Measurements from ENCODE around the gene CCR6. TPM values are rescaled to one million over a fixed set of nuclear protein-coding genes. Genes with fewer than 3 reads are reported as not detected.

CCR6 gene
- total RNA-seq, 1 experiment from 2014 or later: not detected

- Mint-ChIP-seq H3K36me3 (ENCODE audit: insufficient read depth in 1 of 3, low read depth in 3 of 3) (peaks cover 0 to 2% (median 0%) of the 10 kb centered on the region in 3 experiments; a peak in 1 of 7 replicates), H3K4me3 (no peak overlapping the region), H3K4me1 (peaks cover 0 to 4% of the 10 kb centered on the region in 2 experiments; a peak in 1 of 4 replicates), H3K9me3 (no peaks in the 10 kb centered on the region), H3K27me3 (ENCODE audit: low read depth) (no peaks in the 10 kb centered on the region; the same call in 1 of the 2 replicates), H3K27ac (no peak overlapping the region)
- Histone ChIP-seq H4K8ac (replicated peaks; ENCODE audit: insufficient read length, low read depth, low read length) (no peak overlapping the region), H3K79me2 (ENCODE audit: insufficient read depth, low read length) (no peaks in the 10 kb centered on the region), H2AFZ (ENCODE audit: low read length) (no peak overlapping the region), H3K4me2 (ENCODE audit: insufficient read depth, insufficient read length, low read length) (no peak overlapping the region), H3K56ac (ENCODE audit: insufficient read length, low read depth, low read length) (no peak overlapping the region), H2AK5ac (ENCODE audit: insufficient read length, low read length) (no peak overlapping the region), H3K4ac (ENCODE audit: low read depth, low read length) (no peak overlapping the region), H3K27ac (ENCODE audit: insufficient read length, low read depth, low read length) (no peak overlapping the region), H3T11ph (ENCODE audit: low read length) (no peak overlapping the region), H3K23ac (ENCODE audit: insufficient read length, low read depth, low read length) (no peak overlapping the region), H2BK5ac (ENCODE audit: insufficient read length, low read length) (no peak overlapping the region), H3K14ac (ENCODE audit: insufficient read depth, low read length) (no peak overlapping the region), H3K4me1 (ENCODE audit: insufficient read depth, low read length) (no peaks in the 10 kb centered on the region), H3K27me3 (ENCODE audit: insufficient read depth, low read length) (no peaks in the 10 kb centered on the region), H3K18ac (ENCODE audit: insufficient read length, low read depth, low read length) (no peak overlapping the region), H2BK20ac (ENCODE audit: low read depth, low read length, poor library complexity, severe bottlenecking) (no peak overlapping the region), H3K9ac (ENCODE audit: extremely low read depth, insufficient read length, low read length) (no peak overlapping the region), H2BK15ac (ENCODE audit: low read depth, low read length) (no peak overlapping the region), H4K91ac (ENCODE audit: insufficient read length, low read depth, low read length) (no peak overlapping the region), H3K23me2 (ENCODE audit: insufficient read length, low read depth, low read length, poor library complexity, severe bottlenecking) (no peaks in the 10 kb centered on the region), H2BK12ac (ENCODE audit: insufficient read length, low read depth, low read length) (no peak overlapping the region), H3K9me3 (ENCODE audit: control insufficient read depth, low read depth, low read length) (no peaks in the 10 kb centered on the region), H2BK120ac (ENCODE audit: low read depth, low read length, poor library complexity, severe bottlenecking) (no peak overlapping the region), H4K20me1 (ENCODE audit: control insufficient read depth, insufficient read depth, insufficient read length) (no peaks in the 10 kb centered on the region), H4K5ac (ENCODE audit: insufficient read length, low read depth, low read length) (no peak overlapping the region), H3K79me1 (ENCODE audit: insufficient read depth, low read depth, low read length, poor library complexity, severe bottlenecking) (no peaks in the 10 kb centered on the region)
- no peak for DNase-seq
- WGBS (ENCODE audit: extremely low coverage, insufficient read length, low lambda C conversion rate): no CpG with 5 or more reads among the region's 6 CpGs
- TF ChIP-seq, protein P1, sequence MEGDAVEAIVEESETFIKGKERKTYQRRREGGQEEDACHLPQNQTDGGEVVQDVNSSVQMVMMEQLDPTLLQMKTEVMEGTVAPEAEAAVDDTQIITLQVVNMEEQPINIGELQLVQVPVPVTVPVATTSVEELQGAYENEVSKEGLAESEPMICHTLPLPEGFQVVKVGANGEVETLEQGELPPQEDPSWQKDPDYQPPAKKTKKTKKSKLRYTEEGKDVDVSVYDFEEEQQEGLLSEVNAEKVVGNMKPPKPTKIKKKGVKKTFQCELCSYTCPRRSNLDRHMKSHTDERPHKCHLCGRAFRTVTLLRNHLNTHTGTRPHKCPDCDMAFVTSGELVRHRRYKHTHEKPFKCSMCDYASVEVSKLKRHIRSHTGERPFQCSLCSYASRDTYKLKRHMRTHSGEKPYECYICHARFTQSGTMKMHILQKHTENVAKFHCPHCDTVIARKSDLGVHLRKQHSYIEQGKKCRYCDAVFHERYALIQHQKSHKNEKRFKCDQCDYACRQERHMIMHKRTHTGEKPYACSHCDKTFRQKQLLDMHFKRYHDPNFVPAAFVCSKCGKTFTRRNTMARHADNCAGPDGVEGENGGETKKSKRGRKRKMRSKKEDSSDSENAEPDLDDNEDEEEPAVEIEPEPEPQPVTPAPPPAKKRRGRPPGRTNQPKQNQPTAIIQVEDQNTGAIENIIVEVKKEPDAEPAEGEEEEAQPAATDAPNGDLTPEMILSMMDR (conservative IDR thresholded peaks at IDR 0.05): no peak
Measured at GRCh38 chr6:167109651-167110050, 13.2 kb upstream of the CCR6 start.
